Upper lobe of right lung (tissue), 1 donor: ENCODE data around the gene AFAP1L2. TPM values are rescaled to one million over a fixed set of nuclear protein-coding genes. Genes with fewer than 3 reads are reported as not detected.

Experiments used
- ATAC-seq: fragments of 200-7000 bp; cut with Tn5 transposase; one replicate; pipeline ENCODE4 v1.9.1; 2020; ENCODE audit warnings: mild to moderate bottlenecking, moderate library complexity
- DNase-seq: peaks from one replicate; pipeline ENCODE4 v3.0.0-alpha.2; 2020
- H3K27ac ChIP-seq: fragments of 200-600 bp; one replicate; pipeline ENCODE4 v1.8.0; 2022
- H3K27me3 ChIP-seq: fragments of 200-600 bp; one replicate; pipeline ENCODE4 v1.8.0; 2022; ENCODE audit warnings: mild to moderate bottlenecking
- H3K36me3 ChIP-seq: fragments of 200-600 bp; one replicate; pipeline ENCODE4 v1.8.0; 2022
- H3K4me1 ChIP-seq: fragments of 200-600 bp; one replicate; pipeline ENCODE4 v1.8.0; 2022
- H3K4me3 ChIP-seq: fragments of 200-600 bp; one replicate; pipeline ENCODE4 v1.8.0; 2022; ENCODE audit warnings: mild to moderate bottlenecking
- H3K9me3 ChIP-seq: fragments of 200-600 bp; one replicate; pipeline ENCODE4 v1.8.0; 2022
- intact Hi-C: fragments of 100-400 bp; cut with DNase I; formaldehyde crosslinking; loops from one replicate; pipeline ENCODE4 v1.11.0; 2022
- total RNA-seq: library from RNA; stranded (reverse); fragmentation: NEBNext Ultra II Directional; extraction: Animal tissue kit (Norgen Biotek cat#: 25700); gene quantifications from one replicate; pipeline ENCODE4 v1.2.1, GENCODE V29; 2021
- TF ChIP-seq, protein P1 (sequence below): fragments of 200-600 bp; IDR thresholded peaks from one replicate; pipeline ENCODE4 v1.8.0; 2022; ENCODE audit warnings: antibody characterized with exemption
- donor health status: DM: no; HTN: yes; CAD: no; lungs with severe emphysema.

Gene AFAP1L2
- total RNA-seq, 1 donor from 2014 or later = 10.1 TPM

DNA sequence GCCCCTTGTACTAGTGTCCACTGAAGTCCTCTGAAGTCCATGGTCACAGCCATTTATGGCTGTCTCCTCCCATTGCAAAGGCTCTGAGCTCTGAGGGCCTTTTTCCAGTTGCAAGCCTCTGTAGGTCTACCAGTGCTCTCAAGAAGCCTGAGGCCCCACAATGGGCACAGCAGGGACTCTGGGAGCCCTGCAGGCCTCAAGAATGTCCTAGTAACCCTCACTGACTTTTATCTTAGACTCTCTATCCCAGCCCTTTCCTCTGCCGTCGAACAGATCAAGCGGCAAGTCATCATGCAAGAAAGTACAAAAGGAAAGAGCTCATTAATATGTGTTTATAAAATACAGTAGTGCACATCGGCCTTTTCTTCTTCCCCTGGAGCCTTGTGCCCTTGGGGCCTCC, 141.8 kb downstream of the AFAP1L2 start:
- Histone ChIP-seq H3K27ac (no peak overlapping the region), H3K4me3 (no peak overlapping the region), H3K36me3 (no peaks in the 10 kb centered on the region), H3K27me3 (no peaks in the 10 kb centered on the region), H3K4me1 (peaks cover 36% of the 10 kb centered on the region), H3K9me3 (no peaks in the 10 kb centered on the region)
- TF ChIP-seq, protein P1, sequence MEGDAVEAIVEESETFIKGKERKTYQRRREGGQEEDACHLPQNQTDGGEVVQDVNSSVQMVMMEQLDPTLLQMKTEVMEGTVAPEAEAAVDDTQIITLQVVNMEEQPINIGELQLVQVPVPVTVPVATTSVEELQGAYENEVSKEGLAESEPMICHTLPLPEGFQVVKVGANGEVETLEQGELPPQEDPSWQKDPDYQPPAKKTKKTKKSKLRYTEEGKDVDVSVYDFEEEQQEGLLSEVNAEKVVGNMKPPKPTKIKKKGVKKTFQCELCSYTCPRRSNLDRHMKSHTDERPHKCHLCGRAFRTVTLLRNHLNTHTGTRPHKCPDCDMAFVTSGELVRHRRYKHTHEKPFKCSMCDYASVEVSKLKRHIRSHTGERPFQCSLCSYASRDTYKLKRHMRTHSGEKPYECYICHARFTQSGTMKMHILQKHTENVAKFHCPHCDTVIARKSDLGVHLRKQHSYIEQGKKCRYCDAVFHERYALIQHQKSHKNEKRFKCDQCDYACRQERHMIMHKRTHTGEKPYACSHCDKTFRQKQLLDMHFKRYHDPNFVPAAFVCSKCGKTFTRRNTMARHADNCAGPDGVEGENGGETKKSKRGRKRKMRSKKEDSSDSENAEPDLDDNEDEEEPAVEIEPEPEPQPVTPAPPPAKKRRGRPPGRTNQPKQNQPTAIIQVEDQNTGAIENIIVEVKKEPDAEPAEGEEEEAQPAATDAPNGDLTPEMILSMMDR = no peak
- ATAC-seq = no peak
- peak; percentile 32 for DNase-seq
- intact Hi-C loops = no loop called here

DNA sequence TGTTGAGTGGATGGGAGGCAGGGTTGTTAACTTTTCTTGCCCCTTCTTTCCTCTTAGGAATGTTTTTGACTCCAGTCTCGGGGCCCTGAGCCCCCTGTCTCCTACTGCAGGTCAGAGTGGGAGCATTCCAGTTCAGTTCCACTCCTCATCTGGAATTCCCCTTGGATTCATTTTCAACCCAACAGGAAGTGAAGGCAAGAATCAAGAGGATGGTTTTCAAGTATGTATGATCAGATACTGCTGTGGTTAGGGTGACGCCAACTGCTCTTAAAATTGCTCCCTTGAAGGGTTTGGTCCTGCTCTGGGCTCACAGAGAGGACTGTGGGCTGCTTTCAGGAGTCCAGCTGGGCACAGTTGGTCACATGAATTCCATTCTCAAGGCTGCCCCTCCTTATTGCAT, 143.2 kb downstream of the AFAP1L2 start:
- TF ChIP-seq, protein P1 = no peak
- Histone ChIP-seq H3K27me3 (no peaks in the 10 kb centered on the region), H3K36me3 (no peaks in the 10 kb centered on the region), H3K4me3 (no peak overlapping the region), H3K9me3 (no peaks in the 10 kb centered on the region), H3K27ac (peak overlapping the region; percentile 26), H3K4me1 (peaks cover 33% of the 10 kb centered on the region)
- ATAC-seq = no peak
- no peak for DNase-seq
- intact Hi-C loops = no loop called here

DNA sequence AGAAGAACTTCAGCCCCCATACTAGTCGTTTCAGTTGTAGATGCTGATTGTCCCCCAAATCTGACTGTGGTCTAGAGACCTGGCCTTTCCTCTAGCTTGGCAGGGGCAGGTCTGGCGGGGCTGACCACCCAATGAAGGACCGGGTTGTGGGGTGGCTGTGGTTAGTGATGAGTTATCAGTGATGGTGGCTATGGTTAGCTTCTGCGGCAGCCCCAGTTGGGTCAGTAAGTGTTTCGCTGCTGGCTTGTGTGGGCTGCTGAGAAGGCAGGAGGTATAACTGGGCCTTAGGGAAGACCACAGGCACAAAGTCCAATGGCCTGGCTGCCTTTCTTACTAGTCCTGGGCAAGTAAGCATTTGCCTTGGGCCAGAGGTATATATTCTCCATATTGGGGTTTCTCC, 143.9 kb downstream of the AFAP1L2 start:
- peaks cover 26% of the 10 kb centered on the region for H3K4me1 ChIP-seq
- H3K36me3 ChIP-seq = no peaks in the 10 kb centered on the region
- H3K9me3 ChIP-seq = no peaks in the 10 kb centered on the region
- intact Hi-C loops = no loop called here
- H3K27ac ChIP-seq = no peak overlapping the region
- TF ChIP-seq, protein P1 = no peak
- H3K27me3 ChIP-seq = no peaks in the 10 kb centered on the region
- ATAC-seq (no peak), DNase-seq (peak; percentile 23)
- no peak overlapping the region for H3K4me3 ChIP-seq

DNA sequence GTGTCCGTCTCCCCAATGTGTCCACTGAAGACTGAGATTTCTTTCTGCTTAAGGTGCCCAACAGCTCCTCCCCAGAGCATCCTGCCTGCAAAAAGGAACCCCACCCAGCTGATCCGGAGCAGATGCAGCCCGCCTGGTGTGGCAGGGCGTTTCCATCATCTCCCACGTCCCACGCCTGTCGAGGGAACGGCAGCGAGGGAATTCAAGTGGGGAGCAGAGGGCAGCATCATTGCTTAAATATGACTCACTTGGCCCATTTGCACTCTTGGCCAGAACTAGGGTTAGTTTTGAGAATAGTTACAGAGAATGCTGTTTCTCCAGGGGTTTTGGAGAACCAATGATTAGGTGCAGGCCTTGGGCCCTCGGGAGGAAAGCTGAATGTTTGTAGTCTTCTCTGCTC, 144.5 kb downstream of the AFAP1L2 start:
- ATAC-seq (peak; percentile 55), DNase-seq (peak; percentile 69)
- Histone ChIP-seq H3K4me1 (peaks cover 26% of the 10 kb centered on the region), H3K36me3 (no peaks in the 10 kb centered on the region), H3K27me3 (no peaks in the 10 kb centered on the region), H3K27ac (no peak overlapping the region), H3K4me3 (no peak overlapping the region), H3K9me3 (no peaks in the 10 kb centered on the region)
- TF ChIP-seq, protein P1 = no peak
- intact Hi-C loops = no loop called here

DNA sequence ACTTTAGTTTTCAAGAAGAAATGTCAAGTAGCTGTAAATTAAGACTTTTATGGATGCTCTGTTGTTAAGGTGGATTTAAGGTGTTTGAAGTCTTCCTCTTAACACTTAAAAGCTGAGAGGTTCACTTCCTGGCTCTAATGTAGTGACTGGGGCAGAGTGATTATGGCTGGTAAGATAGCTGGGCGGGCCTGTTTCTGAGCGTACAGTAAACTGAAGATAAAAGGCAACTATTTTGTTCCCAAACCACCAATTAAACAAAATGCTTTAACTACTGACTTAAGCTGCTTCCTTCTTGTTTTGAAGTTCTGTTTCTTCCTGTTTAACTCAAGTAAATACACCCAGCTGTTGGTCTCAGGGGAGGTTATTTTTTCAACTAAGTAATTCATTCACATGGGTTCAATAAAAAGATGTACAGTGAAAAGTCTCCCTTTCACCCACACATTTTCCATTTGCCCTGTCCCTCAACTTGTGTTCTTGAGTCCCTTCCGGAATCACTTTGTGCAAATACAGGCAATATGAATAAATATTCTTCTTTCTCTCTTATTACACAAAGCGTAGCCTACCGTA, 145.9 kb downstream of the AFAP1L2 start:
- Histone ChIP-seq H3K27ac (peak overlapping the region; percentile 12), H3K4me1 (peaks cover 26% of the 10 kb centered on the region), H3K4me3 (no peak overlapping the region), H3K9me3 (no peaks in the 10 kb centered on the region), H3K27me3 (no peaks in the 10 kb centered on the region), H3K36me3 (no peaks in the 10 kb centered on the region)
- peak; percentile 4 for DNase-seq
- ATAC-seq = no peak
- TF ChIP-seq, protein P1 = no peak
- intact Hi-C loops = no loop called here

DNA sequence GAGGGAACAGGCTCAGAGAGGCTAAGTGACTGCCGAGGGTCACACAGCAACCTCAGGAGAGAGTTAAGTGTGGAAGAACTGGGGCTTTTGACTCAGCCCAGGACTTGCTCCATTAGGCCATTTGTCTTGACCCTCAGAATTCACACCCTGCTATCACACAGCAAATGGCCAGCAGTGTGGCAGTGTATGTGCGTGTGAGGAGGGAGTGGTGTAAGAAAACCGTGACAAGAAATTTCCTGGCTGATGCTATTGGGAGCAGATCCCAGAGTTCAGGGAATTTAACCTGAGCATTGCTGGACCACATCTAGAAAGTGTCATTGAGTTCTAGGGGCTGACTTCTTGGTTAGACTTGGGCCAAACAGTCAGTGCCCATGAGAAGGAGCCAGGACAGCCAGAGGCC, 146.8 kb downstream of the AFAP1L2 start:
- Histone ChIP-seq H3K27me3 (no peaks in the 10 kb centered on the region), H3K9me3 (no peaks in the 10 kb centered on the region), H3K36me3 (no peaks in the 10 kb centered on the region), H3K4me1 (peaks cover 26% of the 10 kb centered on the region), H3K27ac (peak overlapping the region; percentile 12), H3K4me3 (no peak overlapping the region)
- DNase-seq = no peak
- TF ChIP-seq, protein P1 = no peak
- intact Hi-C loops = no loop called here
- ATAC-seq = no peak
